IMR-90 (cell line): Measurements from ENCODE around the gene PCDHGA7. TPM values are rescaled to one million over a fixed set of nuclear protein-coding genes. Genes with fewer than 3 reads are reported as not detected.
"Not testable (repeated sequence)": the region's sequence is repeated elsewhere in the genome, so short reads cannot be mapped to it uniquely, and the experiment has no call there.

Experiments
- ATAC-seq: fragments of 200-7000 bp; cut with Tn5 transposase; 2 replicates; pipeline ENCODE4 v1.9.1; 2020; ENCODE audit warnings: low read depth, mild to moderate bottlenecking, moderate library complexity
- BruUV-seq: library from RNA; stranded (reverse); fragments of 400-500 nt; replicated peaks from 2 replicates; lab custom pipeline; 2021; lab: Mats Ljungman, UMichigan
- CTCF ChIA-PET: fragments of 300-600 bp; formaldehyde crosslinking; extraction: SDS; loops from one replicate; lab custom pipeline; 2021; ENCODE audit warnings: antibody characterized with exemption; lab: Yijun Ruan, JAX
- POLR2A ChIA-PET: fragments of 300-600 bp; sonication (Branson Sonifier 250); formaldehyde crosslinking; loops from one replicate; lab custom pipeline; 2022; ENCODE audit warnings: antibody characterized with exemption; ENCODE audit not compliant: unreplicated experiment; lab: Charles Lee
- DNase-seq: peaks from one replicate; pipeline ENCODE4 v3.0.0; 2013
- H2AFZ ChIP-seq: replicated peaks from 2 replicates; pipeline ENCODE3; 2013; ENCODE audit warnings: low read length, mild to moderate bottlenecking; ENCODE audit not compliant: poor library complexity
- H2AK5ac ChIP-seq: 2 replicates; pipeline ENCODE4 v1.6.1; 2013; ENCODE audit warnings: low read depth, low read length, inconsistent platforms
- H2AK9ac ChIP-seq: replicated peaks from 2 replicates; pipeline ENCODE3; 2013; ENCODE audit warnings: mild to moderate bottlenecking, low read depth, low read length, moderate library complexity; ENCODE audit not compliant: poor library complexity
- H2BK120ac ChIP-seq: 2 replicates; pipeline ENCODE4 v1.6.1; 2013; ENCODE audit warnings: low read depth, low read length, inconsistent platforms
- H2BK15ac ChIP-seq: 3 replicates; pipeline ENCODE4 v1.6.1; 2013; ENCODE audit warnings: low read depth, low read length, inconsistent platforms
- H2BK20ac ChIP-seq: 2 replicates; pipeline ENCODE4 v1.6.1; 2013; ENCODE audit warnings: low read depth, mild to moderate bottlenecking, inconsistent platforms, low read length, moderate library complexity
- H2BK5ac ChIP-seq: 2 replicates; pipeline ENCODE4 v1.6.1; 2013; ENCODE audit warnings: mild to moderate bottlenecking, low read depth, low read length, inconsistent platforms; ENCODE audit not compliant: poor library complexity, severe bottlenecking
- H3K14ac ChIP-seq: replicated peaks from 2 replicates; pipeline ENCODE4 v1.6.1; 2013; ENCODE audit warnings: low read depth, low read length, inconsistent platforms
- H3K18ac ChIP-seq: 2 replicates; pipeline ENCODE4 v1.6.1; 2013; ENCODE audit warnings: low read depth, low read length, control low read depth
- H3K23ac ChIP-seq: 2 replicates; pipeline ENCODE4 v1.6.1; 2013; ENCODE audit warnings: low read depth, low read length, inconsistent platforms
- H3K27ac ChIP-seq: 2 replicates; pipeline ENCODE4 v1.5.1; 2013; ENCODE audit warnings: mild to moderate bottlenecking, control low read depth, low read length; ENCODE audit not compliant: insufficient read depth
- H3K27me3 ChIP-seq: 2 replicates; pipeline ENCODE4 v1.6.1; 2013; ENCODE audit warnings: low read length; ENCODE audit not compliant: control insufficient read depth, insufficient read depth
- H3K36me3 ChIP-seq: 2 replicates; pipeline ENCODE4 v1.6.1; 2013; ENCODE audit warnings: low read length, mixed read lengths; ENCODE audit not compliant: control insufficient read depth, insufficient read depth
- H3K4ac ChIP-seq: 2 replicates; pipeline ENCODE4 v1.6.1; 2013; ENCODE audit warnings: low read depth, low read length, inconsistent platforms
- H3K4me1 ChIP-seq: 2 replicates; pipeline ENCODE4 v1.6.1; 2013; ENCODE audit warnings: low read length, mixed read lengths; ENCODE audit not compliant: control insufficient read depth, insufficient read depth
- H3K4me2 ChIP-seq: 2 replicates; pipeline ENCODE4 v1.6.1; 2013; ENCODE audit warnings: low read depth, mild to moderate bottlenecking, control low read depth, low read length, moderate library complexity
- H3K4me3 ChIP-seq: 2 replicates; pipeline ENCODE4 v1.5.1; 2013; ENCODE audit warnings: low read depth, mild to moderate bottlenecking, control low read depth, low read length, moderate library complexity; ENCODE audit not compliant: insufficient read depth
- H3K56ac ChIP-seq: 2 replicates; pipeline ENCODE4 v1.6.1; 2013; ENCODE audit warnings: low read length, inconsistent platforms; ENCODE audit not compliant: insufficient read depth; ENCODE audit errors: extremely low read depth
- H3K79me1 ChIP-seq, 2 experiments: 2 replicates each; pipeline ENCODE4 v1.6.1; 2013; ENCODE audit warnings: low read length in 2 of 2, inconsistent platforms in 1 of 2, low read depth in 1 of 2
- H3K9ac ChIP-seq: 2 replicates; pipeline ENCODE4 v1.6.1; 2013; ENCODE audit warnings: low read depth, low read length, control low read depth
- H3K9me1 ChIP-seq: 2 replicates; pipeline ENCODE4 v1.6.1; 2013; ENCODE audit warnings: low read length, inconsistent platforms; ENCODE audit not compliant: insufficient read depth
- H3K9me3 ChIP-seq: 2 replicates; pipeline ENCODE4 v1.6.1; 2013; ENCODE audit warnings: low read length; ENCODE audit not compliant: control insufficient read depth, insufficient read depth
- H4K20me1 ChIP-seq: 2 replicates; pipeline ENCODE4 v1.6.1; 2013; ENCODE audit warnings: low read length, inconsistent platforms; ENCODE audit not compliant: insufficient read depth
- H4K5ac ChIP-seq: 2 replicates; pipeline ENCODE4 v1.6.1; 2013; ENCODE audit warnings: mild to moderate bottlenecking, low read depth, low read length, control low read depth
- H4K8ac ChIP-seq, 2 experiments: 2 replicates each; pipeline ENCODE4 v1.6.1; 2013; ENCODE audit warnings: low read depth in 2 of 2, low read length in 2 of 2, control low read depth in 1 of 2, inconsistent platforms in 1 of 2
- H4K91ac ChIP-seq: 2 replicates; pipeline ENCODE4 v1.6.1; 2013; ENCODE audit warnings: low read depth, low read length, inconsistent platforms; ENCODE audit not compliant: insufficient read depth
- BHLHE40 ChIP-seq: fragments of 150-350 bp; IDR thresholded peaks from 2 replicates; pipeline ENCODE4 v1.6.1; 2016; ENCODE audit warnings: mild to moderate bottlenecking, low read depth, low read length
- FOS ChIP-seq: fragments of 150-350 bp; IDR thresholded peaks from 2 replicates; pipeline ENCODE4 v1.6.1; 2016; ENCODE audit warnings: low read depth, low read length
- MAFK ChIP-seq: IDR thresholded peaks from 2 replicates; pipeline ENCODE4 v1.6.1; 2012; ENCODE audit warnings: low read depth, low read length, improper control_type of control experiment
- RCOR1 ChIP-seq: IDR thresholded peaks from 2 replicates; pipeline ENCODE4 v1.6.1; 2012; ENCODE audit warnings: mild to moderate bottlenecking, low read length, improper control_type of control experiment; ENCODE audit not compliant: insufficient replicate concordance
- RFX5 ChIP-seq: IDR thresholded peaks from 2 replicates; pipeline ENCODE4 v1.8.0; 2012; ENCODE audit warnings: low read depth, mild to moderate bottlenecking, low read length, moderate library complexity
- WGBS, 2 experiments: methylation state at CpG; one replicate each; pipeline versions ENCODE4 v1.1.5 to v1.1.7; 2013; ENCODE audit warnings: missing lambda C conversion rate in 2 of 2; ENCODE audit not compliant: insufficient read length in 1 of 2; ENCODE audit errors: extremely low coverage in 2 of 2; 5-methylcytosine and 5-hydroxymethylcytosine counted together
- dilution Hi-C: fragments of 300-500 bp; cut with HindIII; formaldehyde crosslinking; loops from one replicate; pipeline ENCODE4 v1.14.3; 2018; ENCODE audit warnings: low sequenced_read_pairs; ENCODE audit not compliant: unreplicated experiment
- in situ Hi-C: fragments of 300-500 bp; cut with MboI; formaldehyde crosslinking; loops from 3 replicates; pipeline ENCODE4 v1.14.3; 2019; ENCODE audit warnings: low sequenced_read_pairs, inconsistent platforms, mixed read lengths
- intact Hi-C: fragments of 100-400 bp; cut with micrococcal nuclease; formaldehyde crosslinking; loops from 2 replicates; pipeline ENCODE4 v1.10.0; 2022
- polyA plus RNA-seq, 3 experiments: library from polyadenylated mRNA; depleted of rRNA; stranded (reverse); fragments of >200 nt; gene quantifications; 2 replicates each; pipeline ENCODE4 v1.2.3, GENCODE V29; 2012; ENCODE audit warnings: low replicate concordance in 1 of 3
- total RNA-seq: library from RNA; depleted of rRNA; stranded (reverse); fragments of >200 nt; gene quantifications from 2 replicates; pipeline ENCODE4 v1.2.3, GENCODE V29; 2012

The PCDHGA7 gene
- total and polyA plus RNA-seq, 2 of the 4 experiments (the other 2 are of a cell fraction), result 3.2 to 3.4 TPM

- TF ChIP-seq MAFK (no peak), RCOR1 (no peak), FOS (no peak), RFX5 (no peak), BHLHE40 (no peak)
Observed at GRCh38 chr5:141374627-141375026, 7.9 kb upstream of the PCDHGA7 start (continued).

DNA sequence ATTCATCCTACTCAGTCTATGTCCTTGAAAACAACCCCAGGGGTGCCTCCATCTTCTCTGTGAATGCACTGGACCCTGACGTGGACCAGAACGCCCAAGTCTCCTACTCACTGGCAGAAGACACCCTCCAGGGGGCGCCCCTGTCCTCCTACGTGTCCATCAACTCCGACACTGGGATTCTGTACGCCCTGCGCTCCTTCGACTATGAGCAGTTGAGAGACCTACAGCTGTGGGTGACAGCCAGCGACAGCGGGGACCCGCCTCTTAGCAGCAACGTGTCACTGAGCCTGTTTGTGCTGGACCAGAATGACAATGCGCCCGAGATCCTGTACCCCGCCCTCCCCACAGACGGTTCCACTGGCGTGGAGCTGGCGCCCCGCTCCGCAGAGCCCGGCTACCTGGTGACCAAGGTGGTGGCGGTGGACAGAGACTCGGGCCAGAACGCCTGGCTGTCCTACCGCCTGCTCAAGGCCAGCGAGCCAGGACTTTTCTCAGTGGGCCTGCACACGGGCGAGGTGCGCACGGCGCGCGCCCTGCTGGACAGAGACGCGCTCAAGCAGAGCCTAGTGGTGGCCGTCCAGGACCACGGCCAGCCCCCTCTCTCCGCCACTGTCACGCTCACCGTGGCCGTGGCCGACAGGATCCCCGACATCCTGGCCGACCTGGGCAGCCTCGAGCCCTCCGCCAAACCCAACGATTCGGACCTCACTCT lies 6.9 kb upstream of the PCDHGA7 start:
- POLR2A ChIA-PET, result not testable (repeated sequence)

More for the DNA sequence above, 6.9 kb upstream of the PCDHGA7 start:
- H2BK120ac ChIP-seq, H4K20me1 ChIP-seq, H3K27me3 ChIP-seq, H2AFZ ChIP-seq, H3K14ac ChIP-seq, ATAC-seq, H2BK15ac ChIP-seq, intact Hi-C loops, H4K91ac ChIP-seq, H3K4me2 ChIP-seq, H2BK20ac ChIP-seq, H4K8ac ChIP-seq, H3K9ac ChIP-seq, CTCF ChIA-PET, H3K27ac ChIP-seq, H4K5ac ChIP-seq, H3K79me1 ChIP-seq, H3K23ac ChIP-seq, H3K56ac ChIP-seq, dilution Hi-C loops, H3K9me1 ChIP-seq, DNase-seq, H2BK5ac ChIP-seq, in situ Hi-C loops, H3K4me1 ChIP-seq, H3K4me3 ChIP-seq, H2AK9ac ChIP-seq, H3K18ac ChIP-seq, BruUV-seq, H2AK5ac ChIP-seq, H3K4ac ChIP-seq: not testable (repeated sequence)
- peaks cover 20% of the 10 kb centered on the region for H3K36me3 ChIP-seq
- peaks cover 54% of the 10 kb centered on the region for H3K9me3 ChIP-seq
- WGBS, 2 experiments, result 40% methylated on average over 9 of the region's 48 CpGs; no CpG with 5 or more reads in 1 of the 2 experiments
